C4-2B (cell line): ENCODE measurements around the gene C6.

Source experiments
- H3K27ac ChIP-seq: fragments of 450-650 bp; 2 replicates; pipeline ENCODE4 v1.5.1; 2017
- ZFX ChIP-seq: fragments of 450-650 bp; IDR thresholded peaks from 2 replicates; pipeline ENCODE4 v1.6.1; 2017
- TF ChIP-seq, protein P1 (sequence below): fragments of 450-650 bp; conservative IDR thresholded peaks from 2 replicates; pipeline ENCODE4 v1.5.1; 2017; ENCODE audit warnings: mild to moderate bottlenecking

Gene C6

DNA sequence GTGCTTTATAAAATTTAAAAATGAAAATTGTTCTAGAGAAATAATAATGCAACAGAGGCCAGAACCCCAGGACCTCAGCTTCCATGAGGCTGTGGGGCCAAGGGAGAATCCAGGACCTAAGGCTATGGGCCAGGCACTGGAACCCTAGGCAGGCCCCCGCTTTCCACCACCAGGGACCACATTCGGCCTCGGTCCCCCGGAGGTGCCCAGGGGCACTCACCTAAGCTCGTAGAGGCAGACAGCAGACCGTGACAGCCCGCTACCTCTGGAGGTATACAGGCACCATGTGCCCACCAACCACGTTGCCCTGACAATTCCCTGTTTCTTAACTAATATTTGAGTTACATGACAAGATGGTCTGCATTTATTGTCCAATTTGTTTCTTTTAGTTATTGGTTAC lies 92.7 kb downstream of the C6 start:
- TF ChIP-seq, protein P1, sequence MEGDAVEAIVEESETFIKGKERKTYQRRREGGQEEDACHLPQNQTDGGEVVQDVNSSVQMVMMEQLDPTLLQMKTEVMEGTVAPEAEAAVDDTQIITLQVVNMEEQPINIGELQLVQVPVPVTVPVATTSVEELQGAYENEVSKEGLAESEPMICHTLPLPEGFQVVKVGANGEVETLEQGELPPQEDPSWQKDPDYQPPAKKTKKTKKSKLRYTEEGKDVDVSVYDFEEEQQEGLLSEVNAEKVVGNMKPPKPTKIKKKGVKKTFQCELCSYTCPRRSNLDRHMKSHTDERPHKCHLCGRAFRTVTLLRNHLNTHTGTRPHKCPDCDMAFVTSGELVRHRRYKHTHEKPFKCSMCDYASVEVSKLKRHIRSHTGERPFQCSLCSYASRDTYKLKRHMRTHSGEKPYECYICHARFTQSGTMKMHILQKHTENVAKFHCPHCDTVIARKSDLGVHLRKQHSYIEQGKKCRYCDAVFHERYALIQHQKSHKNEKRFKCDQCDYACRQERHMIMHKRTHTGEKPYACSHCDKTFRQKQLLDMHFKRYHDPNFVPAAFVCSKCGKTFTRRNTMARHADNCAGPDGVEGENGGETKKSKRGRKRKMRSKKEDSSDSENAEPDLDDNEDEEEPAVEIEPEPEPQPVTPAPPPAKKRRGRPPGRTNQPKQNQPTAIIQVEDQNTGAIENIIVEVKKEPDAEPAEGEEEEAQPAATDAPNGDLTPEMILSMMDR: no peak
- no peak for TF ChIP-seq ZFX
- H3K27ac ChIP-seq: no peak overlapping the region

DNA sequence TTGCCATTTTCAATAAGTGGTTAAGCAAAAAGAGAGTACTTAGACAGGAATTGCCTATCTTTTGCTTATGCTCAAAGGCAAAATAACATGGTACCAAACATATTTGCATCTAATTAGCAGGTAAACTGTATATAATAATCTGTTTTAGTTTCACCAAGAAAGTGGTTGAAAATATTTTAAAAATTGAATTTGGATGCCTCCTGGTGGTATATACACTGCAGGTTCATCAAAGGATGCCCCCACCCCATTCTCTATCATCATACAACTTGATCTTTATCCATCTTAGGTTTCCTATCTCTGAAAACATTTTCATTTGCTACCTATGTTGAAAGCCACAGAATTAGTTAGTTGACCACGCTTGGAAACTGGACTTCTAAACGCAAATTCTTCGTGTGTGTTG lies 95.2 kb downstream of the C6 start:
- no peak overlapping the region for H3K27ac ChIP-seq
- no peak for TF ChIP-seq ZFX
- TF ChIP-seq, protein P1: peak; percentile 16; the same call in 1 of the 2 replicates

DNA sequence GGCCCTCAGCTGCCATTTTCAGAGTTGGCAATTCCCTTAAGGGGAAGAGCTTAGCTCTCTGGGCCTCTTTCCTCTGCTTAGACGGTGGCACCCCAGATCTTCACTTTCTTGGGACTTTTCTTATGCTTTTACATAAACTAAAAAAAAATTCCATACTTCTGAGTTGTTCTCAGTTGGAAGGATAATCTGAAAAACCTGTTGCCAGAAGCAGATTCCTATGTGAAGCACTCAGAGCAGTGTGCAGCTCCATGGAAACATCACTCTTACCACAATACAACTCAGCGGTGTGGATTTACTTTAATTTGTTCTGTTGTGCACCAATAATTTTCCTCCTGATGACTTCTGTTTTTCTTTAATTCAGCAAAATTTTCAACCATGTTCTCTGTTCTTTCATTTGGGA lies 98.1 kb downstream of the C6 start:
- TF ChIP-seq ZFX: no peak
- TF ChIP-seq, protein P1: no peak
- H3K27ac ChIP-seq: no peak overlapping the region

DNA sequence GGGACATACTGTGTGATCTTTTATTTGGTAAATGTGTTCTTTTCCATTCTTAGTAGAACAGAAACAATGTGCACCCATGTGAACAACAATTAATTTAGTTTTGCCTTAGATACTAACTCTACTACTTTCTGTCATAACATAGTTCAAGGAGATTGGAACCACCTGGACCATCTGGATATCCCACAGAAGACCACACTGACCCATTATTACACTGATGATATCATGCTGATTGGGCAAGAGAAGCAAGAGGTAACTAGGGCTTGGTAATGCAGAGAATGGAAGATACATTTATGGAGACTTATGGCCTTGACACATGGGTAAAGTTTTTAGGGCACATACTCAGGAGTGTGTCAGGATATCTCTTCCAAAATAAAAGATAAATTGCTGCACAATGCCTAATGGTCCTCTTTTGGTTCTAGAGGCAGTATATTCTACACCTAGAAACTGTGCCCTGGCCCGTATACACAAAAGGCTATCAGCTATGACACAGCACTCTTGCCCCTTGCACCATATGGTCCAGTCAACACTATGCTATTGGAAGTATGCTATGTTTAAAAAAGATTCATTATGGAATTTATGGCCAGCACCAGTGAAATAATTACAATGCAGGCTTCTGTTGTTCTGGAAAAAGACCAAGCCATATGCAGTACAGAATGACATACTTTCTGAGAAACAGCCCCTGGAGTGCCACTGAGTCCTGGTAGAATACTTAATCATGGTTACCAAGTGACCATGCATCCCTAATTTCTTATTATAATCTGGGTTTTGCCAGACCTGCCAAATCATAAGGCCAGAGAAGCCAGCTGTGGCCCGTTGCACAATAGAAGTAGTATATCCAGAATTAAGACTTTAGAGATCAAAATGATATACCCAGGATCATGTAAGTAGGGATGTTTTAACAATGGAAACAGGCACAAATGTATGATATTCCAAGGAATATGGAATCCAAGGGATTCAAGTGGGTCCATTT lies 100.6 kb downstream of the C6 start:
- no peak for TF ChIP-seq ZFX
- TF ChIP-seq, protein P1: no peak
- H3K27ac ChIP-seq: no peak overlapping the region

DNA sequence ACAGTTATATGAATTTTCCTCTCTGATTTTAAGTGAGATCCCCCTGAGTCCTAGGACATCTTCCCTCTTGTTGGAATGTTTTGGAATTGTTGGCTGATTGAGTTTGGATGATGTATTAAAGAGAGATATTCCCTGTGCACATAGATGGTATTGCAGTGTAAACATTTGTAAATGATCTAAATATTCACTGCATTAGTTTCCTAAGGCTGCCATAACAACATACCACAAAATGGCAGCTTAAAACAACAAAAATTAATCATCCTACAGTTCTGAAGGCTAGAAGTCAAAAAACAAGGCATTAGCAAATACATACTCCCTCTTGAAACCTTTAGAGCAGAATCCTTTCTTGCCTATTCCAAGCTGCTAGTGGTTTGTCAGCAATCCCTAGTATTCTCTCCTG lies 104.1 kb downstream of the C6 start:
- TF ChIP-seq, protein P1: no peak
- no peak for TF ChIP-seq ZFX
- no peak overlapping the region for H3K27ac ChIP-seq

DNA sequence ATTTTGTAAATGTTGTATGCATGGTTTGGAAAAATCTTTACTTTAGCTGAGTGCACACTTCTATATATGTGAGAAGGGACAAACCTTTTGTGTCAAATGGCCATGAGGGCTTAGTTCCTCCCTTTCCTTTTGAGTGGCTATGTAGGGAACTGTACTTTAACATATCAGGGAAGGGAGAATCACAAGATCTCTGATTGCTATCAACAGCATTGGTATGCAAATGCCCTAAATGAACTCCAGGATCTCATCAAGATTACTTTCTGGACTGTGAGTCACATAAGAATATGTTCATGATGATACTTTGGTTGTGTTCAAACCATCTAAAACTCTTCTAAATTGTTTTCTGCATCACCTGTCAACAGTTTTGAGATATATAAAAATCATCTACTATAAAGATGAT lies 111.0 kb downstream of the C6 start:
- TF ChIP-seq, protein P1: no peak
- no peak for TF ChIP-seq ZFX
- H3K27ac ChIP-seq: no peak overlapping the region

DNA sequence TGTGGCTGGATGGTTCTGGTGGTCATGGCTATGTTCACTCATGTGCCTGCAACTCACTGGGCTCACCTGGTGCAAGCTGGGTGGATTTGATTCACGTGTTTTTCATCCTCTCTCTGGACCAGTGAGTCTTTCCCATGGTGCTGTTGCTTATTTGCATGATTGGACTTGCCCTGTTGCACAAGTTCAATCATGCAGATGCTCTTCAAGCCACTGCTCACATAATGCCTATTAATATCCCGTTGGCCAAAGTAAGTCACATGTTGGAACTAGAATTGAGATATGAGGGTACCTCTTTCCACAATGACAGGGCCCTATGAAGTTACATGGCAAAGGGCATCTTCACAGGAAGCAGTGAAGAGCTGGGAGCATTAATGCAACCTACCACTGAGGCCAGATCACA lies 115.7 kb downstream of the C6 start:
- H3K27ac ChIP-seq: no peak overlapping the region

More for the DNA sequence above, 115.7 kb downstream of the C6 start:
- TF ChIP-seq ZFX: no peak
- TF ChIP-seq, protein P1: no peak
